Measurements from ENCODE around the gene PHLPP2. TPM values are rescaled to one million over a fixed set of nuclear protein-coding genes. Genes with fewer than 3 reads are reported as not detected.

PHLPP2 gene
- total and polyA plus RNA-seq, 10 of the 15 experiments (the other 5 are each of a cell fraction or from before 2014, with no cell fraction given) = 1.0 to 13.2 (median 7.0) TPM

GRCh38 chr16:71631776-71632175 lies 92.7 kb downstream of the PHLPP2 start:
- ChIA-PET CTCF (interaction anchor here (0.9 kb wide), 1 partner anchor 21 kb away, joined by 3 read pairs; no protein-coding TSS in a partner anchor), RAD21 (ENCODE audit: unreplicated experiment) (no interaction called here), SMC1A (ENCODE audit: uncharacterized antibody, unreplicated experiment) (interaction anchor here (1.1 kb wide), 1 partner anchor 34 kb away, joined by 3 read pairs; no protein-coding TSS in a partner anchor), POLR2A (no interaction called here)
- Histone ChIP-seq H4K20me1 (ENCODE audit: control insufficient read depth, insufficient read depth) (no peaks in the 10 kb centered on the region), H3K9me3 (replicated peaks; ENCODE audit: control insufficient read depth, insufficient read depth, low read length) (no peaks in the 10 kb centered on the region), H3K27ac (ENCODE audit: control insufficient read depth, insufficient read depth) (no peak overlapping the region), H3K4me1 (ENCODE audit: control insufficient read depth, insufficient read depth, low read length) (no peaks in the 10 kb centered on the region), H3K36me3 (ENCODE audit: control insufficient read depth in 2 of 2, insufficient read depth in 2 of 2, low read length in 1 of 2) (no peaks in the 10 kb centered on the region), H3K4me3 (no peak overlapping the region), H3K4me2 (ENCODE audit: control insufficient read depth, insufficient read depth) (no peak overlapping the region), H3K27me3 (replicated peaks in 1 of 2; ENCODE audit: control insufficient read depth in 2 of 2, insufficient read depth in 2 of 2, low read length in 1 of 2) (no peaks in the 10 kb centered on the region), H2AFZ (ENCODE audit: control insufficient read depth, low read depth, low read length) (no peak overlapping the region), H3K9ac (ENCODE audit: control insufficient read depth, insufficient read depth, low read length) (no peak overlapping the region), H3K79me2 (ENCODE audit: control insufficient read depth, insufficient read depth, low read length) (no peaks in the 10 kb centered on the region)
- no peak for ATAC-seq
- DNase-seq (ENCODE audit: low read depth, low spot score) = no peak
- intact Hi-C loops (cut with micrococcal nuclease; ENCODE audit: unreplicated experiment) (no loop called here), in situ Hi-C loops (cut with MboI) (no loop called here)
- WGBS (ENCODE audit: insufficient coverage, insufficient replicate concordance, low lambda C conversion rate, missing lambda C conversion rate) = 64% methylated on average over 4 of the region's 4 CpGs
- no TSS peak for BruUV-seq (replicated peaks)
- no peak for FAIRE-seq
- no peak for TF ChIP-seq GABPA (IDR thresholded peaks at IDR 0.05; ENCODE audit: low read depth)
- TF ChIP-seq NKRF (conservative IDR thresholded peaks at IDR 0.05) = no peak
- TF ChIP-seq EP300 (IDR thresholded peaks at IDR 0.05; ENCODE audit: borderline replicate concordance in 1 of 2, control insufficient read depth in 1 of 2, low read depth in 2 of 2, low read length in 2 of 2) = no peak
- no peak for TF ChIP-seq E4F1 (IDR thresholded peaks at IDR 0.05; ENCODE audit: borderline replicate concordance, partially characterized antibody)
- TF ChIP-seq SPI1 (IDR thresholded peaks at IDR 0.05; ENCODE audit: borderline replicate concordance, insufficient read depth, low read depth, low read length) = no peak
- TF ChIP-seq SUPT20H (IDR thresholded peaks at IDR 0.05; ENCODE audit: borderline replicate concordance, control insufficient read depth, low read depth, low read length) = no peak
- no peak for TF ChIP-seq USF2 (IDR thresholded peaks at IDR 0.05; ENCODE audit: borderline replicate concordance, low read depth, low read length)

Data from GM12878 (cell line).